ENCODE results near the gene PSAT1.

The PSAT1 gene
- total RNA-seq, result 0.77 to 1.8 (median 1.7) reads per million in 3 donors

DNA sequence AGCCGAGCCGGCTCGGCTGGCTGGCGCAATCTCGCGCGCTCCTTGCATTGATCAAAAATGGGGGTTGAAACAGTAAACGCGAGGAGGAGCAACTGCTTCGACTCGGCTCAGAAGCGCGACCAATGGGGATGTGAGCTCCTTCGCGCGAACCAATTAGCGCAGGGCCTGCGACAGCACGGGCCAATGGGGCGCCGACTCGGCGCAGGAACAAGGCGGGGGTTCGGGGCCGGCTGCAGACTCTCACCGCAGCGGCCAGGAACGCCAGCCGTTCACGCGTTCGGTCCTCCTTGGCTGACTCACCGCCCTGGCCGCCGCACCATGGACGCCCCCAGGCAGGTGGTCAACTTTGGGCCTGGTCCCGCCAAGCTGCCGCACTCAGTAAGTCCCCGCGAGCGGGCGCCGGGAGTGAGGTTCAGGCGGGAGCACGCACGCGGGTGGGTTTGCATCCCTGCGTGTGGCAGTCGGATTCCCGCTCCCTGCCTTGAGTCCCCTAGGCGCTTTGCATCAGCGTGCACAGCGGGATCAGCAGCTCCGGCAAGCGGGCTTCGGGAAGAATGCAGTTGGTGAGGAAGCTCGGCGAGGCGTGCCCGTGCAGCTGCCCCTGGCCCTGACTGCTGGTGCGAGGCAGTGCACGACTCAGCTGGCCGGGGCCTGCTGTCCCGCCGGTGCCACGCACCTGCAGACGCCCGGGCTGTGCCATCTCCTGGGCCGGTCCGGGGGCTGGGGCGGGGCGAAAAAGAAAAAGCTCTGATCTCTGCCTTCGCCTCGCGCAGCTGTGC, at the start of gene PSAT1:
Gene PSAT1 (plus strand): TSS at position 233 of the 779 bp plus-strand sequence. CDS start 86 bp downstream, at position 319.
- DNase-seq, result peak; percentile 74 to 81 (median 81)
- Histone ChIP-seq H3K4me1 (ENCODE audit: control insufficient read depth, insufficient read depth, low read length, poor library complexity, severe bottlenecking) (peaks cover 16% of the 10 kb centered on the region), H3K27me3 (replicated peaks; ENCODE audit: control insufficient read depth, insufficient read depth, low read length, poor library complexity, severe bottlenecking) (no peaks in the 10 kb centered on the region), H3K36me3 (ENCODE audit: control insufficient read depth, insufficient read depth, low read length) (no peaks in the 10 kb centered on the region), H3K4me3 (ENCODE audit: insufficient read depth, low read depth, low read length, poor library complexity, severe bottlenecking) (peak within 1 kb of the TSS; percentile 77), H3K9me3 (ENCODE audit: control insufficient read depth, low read length) (no peaks in the 10 kb centered on the region), H3K27ac (ENCODE audit: insufficient read depth, low read length, poor library complexity, severe bottlenecking) (no peak within 1 kb of the TSS)

DNA sequence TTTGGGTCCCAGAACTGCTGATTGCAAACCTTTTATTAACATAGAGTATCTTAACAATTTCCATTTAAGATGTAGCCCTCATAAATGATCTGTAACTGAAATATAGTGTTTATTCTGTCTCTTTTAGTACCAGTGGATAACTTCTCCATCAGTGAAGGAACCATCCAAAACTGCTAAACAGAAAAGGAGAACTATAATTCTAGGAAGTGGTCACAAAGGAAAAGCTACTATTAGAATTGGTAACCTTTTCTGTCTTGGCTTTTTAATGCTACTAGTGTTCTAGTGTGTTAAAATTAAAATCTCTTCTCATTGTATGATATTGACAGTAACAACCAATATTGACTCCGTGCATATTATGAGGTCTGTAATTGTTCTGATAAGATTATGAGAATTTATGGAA, 48.3 kb upstream of the PSAT1 start:
- no peak overlapping the region for H3K27ac ChIP-seq (ENCODE audit: insufficient read depth, low read length, poor library complexity, severe bottlenecking)
- DNase-seq, result no peak
- no peak overlapping the region for H3K4me3 ChIP-seq (ENCODE audit: insufficient read depth, low read depth, low read length, poor library complexity, severe bottlenecking)
- no peaks in the 10 kb centered on the region for H3K4me1 ChIP-seq (ENCODE audit: control insufficient read depth, insufficient read depth, low read length, poor library complexity, severe bottlenecking)
- H3K27me3 ChIP-seq (replicated peaks; ENCODE audit: control insufficient read depth, insufficient read depth, low read length, poor library complexity, severe bottlenecking), result no peaks in the 10 kb centered on the region
- peaks cover 17% of the 10 kb centered on the region for H3K36me3 ChIP-seq (ENCODE audit: control insufficient read depth, insufficient read depth, low read length)
- H3K9me3 ChIP-seq (ENCODE audit: control insufficient read depth, low read length), result no peaks in the 10 kb centered on the region

DNA sequence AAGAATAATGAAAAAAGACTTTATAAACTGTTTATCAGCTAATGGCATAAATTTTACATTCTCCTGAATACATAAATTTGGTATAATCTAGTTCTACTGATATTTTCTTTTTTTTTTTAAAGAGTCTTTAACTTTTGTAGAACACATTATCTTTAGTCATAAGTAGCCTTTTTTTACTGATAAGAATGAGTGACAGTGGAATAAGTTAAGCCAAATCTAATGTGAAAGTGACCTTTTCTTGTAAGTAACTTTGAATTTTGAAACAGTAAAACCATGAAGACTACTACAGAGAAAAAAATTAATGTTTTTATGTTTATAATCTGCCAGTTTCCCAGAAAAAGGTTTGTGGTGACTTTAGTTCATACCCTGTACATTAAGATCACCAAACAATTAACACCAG, 47.4 kb upstream of the PSAT1 start:
- Histone ChIP-seq H3K9me3 (ENCODE audit: control insufficient read depth, low read length) (no peaks in the 10 kb centered on the region), H3K4me3 (ENCODE audit: insufficient read depth, low read depth, low read length, poor library complexity, severe bottlenecking) (no peak overlapping the region), H3K4me1 (ENCODE audit: control insufficient read depth, insufficient read depth, low read length, poor library complexity, severe bottlenecking) (no peaks in the 10 kb centered on the region), H3K36me3 (ENCODE audit: control insufficient read depth, insufficient read depth, low read length) (peaks cover 17% of the 10 kb centered on the region), H3K27me3 (replicated peaks; ENCODE audit: control insufficient read depth, insufficient read depth, low read length, poor library complexity, severe bottlenecking) (no peaks in the 10 kb centered on the region), H3K27ac (ENCODE audit: insufficient read depth, low read length, poor library complexity, severe bottlenecking) (no peak overlapping the region)
- DNase-seq, result no peak

DNA sequence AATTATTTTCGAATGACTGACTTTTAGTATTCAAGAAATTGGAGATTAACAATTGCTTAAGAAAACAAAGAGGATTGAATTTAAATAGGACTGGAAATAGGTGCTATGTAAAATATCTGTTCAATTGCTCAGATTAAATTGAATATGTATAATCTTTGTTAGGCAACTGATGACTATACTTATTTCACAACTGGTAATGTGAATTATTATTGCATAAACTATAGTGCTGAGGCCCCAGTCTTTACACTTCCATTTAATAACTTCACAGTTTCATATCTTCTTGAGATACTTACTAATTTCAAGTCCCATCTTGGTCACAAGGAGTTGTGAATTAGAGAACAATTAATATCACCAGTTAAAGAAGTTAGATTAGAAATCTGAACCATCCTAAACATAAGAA, 44.3 kb upstream of the PSAT1 start:
- H3K9me3 ChIP-seq (ENCODE audit: control insufficient read depth, low read length), result no peaks in the 10 kb centered on the region
- H3K36me3 ChIP-seq (ENCODE audit: control insufficient read depth, insufficient read depth, low read length), result peaks cover 16% of the 10 kb centered on the region
- H3K27ac ChIP-seq (ENCODE audit: insufficient read depth, low read length, poor library complexity, severe bottlenecking), result no peak overlapping the region
- H3K27me3 ChIP-seq (replicated peaks; ENCODE audit: control insufficient read depth, insufficient read depth, low read length, poor library complexity, severe bottlenecking), result no peaks in the 10 kb centered on the region
- no peak overlapping the region for H3K4me3 ChIP-seq (ENCODE audit: insufficient read depth, low read depth, low read length, poor library complexity, severe bottlenecking)
- DNase-seq, result no peak
- H3K4me1 ChIP-seq (ENCODE audit: control insufficient read depth, insufficient read depth, low read length, poor library complexity, severe bottlenecking), result no peaks in the 10 kb centered on the region

DNA sequence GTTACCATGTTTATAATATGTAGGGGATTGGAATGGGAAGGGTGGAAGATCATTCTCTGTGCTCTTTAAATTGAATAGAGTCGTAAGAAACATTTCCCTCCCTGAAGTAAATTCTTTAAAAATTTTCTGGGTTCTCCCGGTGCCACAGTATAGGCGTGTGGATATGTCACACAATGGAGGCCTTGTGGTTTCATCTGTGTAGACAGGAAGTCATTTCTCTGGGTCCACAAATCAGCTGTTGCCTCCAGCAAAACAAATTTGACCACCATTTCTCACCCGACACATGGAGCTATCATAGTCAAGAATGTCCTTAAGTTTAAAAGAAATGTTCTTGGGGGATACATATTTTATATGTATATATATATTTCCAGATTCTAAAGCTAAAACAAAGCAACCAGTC, 43.6 kb upstream of the PSAT1 start:
- Histone ChIP-seq H3K4me1 (ENCODE audit: control insufficient read depth, insufficient read depth, low read length, poor library complexity, severe bottlenecking) (no peaks in the 10 kb centered on the region), H3K36me3 (ENCODE audit: control insufficient read depth, insufficient read depth, low read length) (peaks cover 14% of the 10 kb centered on the region), H3K27me3 (replicated peaks; ENCODE audit: control insufficient read depth, insufficient read depth, low read length, poor library complexity, severe bottlenecking) (no peaks in the 10 kb centered on the region), H3K27ac (ENCODE audit: insufficient read depth, low read length, poor library complexity, severe bottlenecking) (no peak overlapping the region), H3K4me3 (ENCODE audit: insufficient read depth, low read depth, low read length, poor library complexity, severe bottlenecking) (no peak overlapping the region), H3K9me3 (ENCODE audit: control insufficient read depth, low read length) (no peaks in the 10 kb centered on the region)
- DNase-seq, result no peak

DNA sequence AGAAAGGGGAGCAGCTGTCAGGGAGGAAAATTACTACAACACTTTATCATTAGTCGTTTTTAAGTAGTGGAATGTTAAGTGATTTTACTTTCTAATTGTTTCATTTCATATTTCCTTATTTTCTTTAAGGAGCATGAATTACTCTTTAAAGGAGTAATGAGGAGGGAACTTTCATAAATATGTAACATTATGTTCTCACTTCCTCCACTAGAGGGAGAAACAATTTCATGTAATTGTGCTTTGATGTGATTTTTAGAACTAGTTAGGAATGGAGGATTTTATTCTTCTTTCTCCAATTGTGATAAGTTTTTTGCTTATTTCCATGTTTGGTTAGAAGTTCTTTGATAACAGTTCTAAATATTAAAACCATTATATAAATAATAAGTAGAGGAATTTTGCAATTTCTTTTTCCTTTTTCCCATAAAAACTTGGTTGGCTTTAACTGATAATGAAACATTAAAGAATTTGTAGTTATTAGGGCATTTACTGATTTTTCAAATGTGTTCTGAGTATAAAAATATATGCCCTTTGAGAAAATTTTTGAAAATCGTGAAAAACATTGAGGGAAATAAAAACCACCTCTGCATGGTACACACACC, 35.4 kb upstream of the PSAT1 start:
- H3K27me3 ChIP-seq (replicated peaks; ENCODE audit: control insufficient read depth, insufficient read depth, low read length, poor library complexity, severe bottlenecking), result no peaks in the 10 kb centered on the region
- no peak for DNase-seq
- peaks cover 9% of the 10 kb centered on the region for H3K36me3 ChIP-seq (ENCODE audit: control insufficient read depth, insufficient read depth, low read length)
- H3K9me3 ChIP-seq (ENCODE audit: control insufficient read depth, low read length), result no peaks in the 10 kb centered on the region
- H3K27ac ChIP-seq (ENCODE audit: insufficient read depth, low read length, poor library complexity, severe bottlenecking), result no peak overlapping the region
- no peak overlapping the region for H3K4me3 ChIP-seq (ENCODE audit: insufficient read depth, low read depth, low read length, poor library complexity, severe bottlenecking)
- no peaks in the 10 kb centered on the region for H3K4me1 ChIP-seq (ENCODE audit: control insufficient read depth, insufficient read depth, low read length, poor library complexity, severe bottlenecking)

DNA sequence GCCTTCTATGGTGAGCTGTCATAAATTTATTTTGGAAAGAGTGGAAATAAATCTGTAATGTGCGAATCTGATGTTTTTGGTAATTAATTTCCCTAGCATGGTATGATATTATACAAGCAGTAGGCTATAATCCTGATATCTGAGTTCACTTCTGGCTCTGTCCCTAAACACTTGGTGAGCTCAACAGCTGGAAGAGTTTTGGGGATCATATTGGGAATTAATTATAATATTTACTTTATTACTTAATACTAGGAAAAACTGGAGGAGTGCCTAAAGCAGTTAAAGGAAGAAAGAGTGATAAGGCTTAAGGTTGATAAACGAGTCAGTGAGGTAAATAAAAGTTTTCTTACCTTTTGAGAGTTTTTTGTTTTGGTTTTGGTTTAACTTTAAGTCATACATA, 34.3 kb upstream of the PSAT1 start:
- Histone ChIP-seq H3K36me3 (ENCODE audit: control insufficient read depth, insufficient read depth, low read length) (peaks cover 18% of the 10 kb centered on the region), H3K9me3 (ENCODE audit: control insufficient read depth, low read length) (no peaks in the 10 kb centered on the region), H3K4me3 (ENCODE audit: insufficient read depth, low read depth, low read length, poor library complexity, severe bottlenecking) (no peak overlapping the region), H3K4me1 (ENCODE audit: control insufficient read depth, insufficient read depth, low read length, poor library complexity, severe bottlenecking) (no peaks in the 10 kb centered on the region), H3K27ac (ENCODE audit: insufficient read depth, low read length, poor library complexity, severe bottlenecking) (no peak overlapping the region), H3K27me3 (replicated peaks; ENCODE audit: control insufficient read depth, insufficient read depth, low read length, poor library complexity, severe bottlenecking) (no peaks in the 10 kb centered on the region)
- no peak for DNase-seq

DNA sequence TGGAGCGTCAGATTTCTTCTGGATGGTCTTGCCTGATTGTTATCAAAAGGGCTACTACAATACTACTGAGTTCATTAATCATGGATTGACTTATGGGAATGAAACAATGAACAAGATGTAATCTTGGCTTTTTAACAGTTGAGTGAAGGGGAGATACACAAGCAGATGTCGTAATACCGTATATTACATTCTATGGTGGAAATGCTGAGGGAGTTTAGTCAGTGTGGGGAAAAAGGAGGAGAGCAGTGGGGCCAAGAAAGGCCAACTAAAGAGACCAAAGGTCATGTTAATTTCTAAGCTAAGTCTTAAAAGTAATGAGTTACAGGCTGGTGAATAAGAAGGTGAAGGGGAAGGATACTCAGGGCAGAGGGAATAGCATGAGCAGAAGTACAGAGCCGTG, 29.0 kb upstream of the PSAT1 start:
- H3K9me3 ChIP-seq (ENCODE audit: control insufficient read depth, low read length), result no peaks in the 10 kb centered on the region
- no peak overlapping the region for H3K4me3 ChIP-seq (ENCODE audit: insufficient read depth, low read depth, low read length, poor library complexity, severe bottlenecking)
- H3K4me1 ChIP-seq (ENCODE audit: control insufficient read depth, insufficient read depth, low read length, poor library complexity, severe bottlenecking), result no peaks in the 10 kb centered on the region
- H3K27ac ChIP-seq (ENCODE audit: insufficient read depth, low read length, poor library complexity, severe bottlenecking), result no peak overlapping the region
- no peak for DNase-seq
- no peaks in the 10 kb centered on the region for H3K27me3 ChIP-seq (replicated peaks; ENCODE audit: control insufficient read depth, insufficient read depth, low read length, poor library complexity, severe bottlenecking)
- peaks cover 20% of the 10 kb centered on the region for H3K36me3 ChIP-seq (ENCODE audit: control insufficient read depth, insufficient read depth, low read length)

DNA sequence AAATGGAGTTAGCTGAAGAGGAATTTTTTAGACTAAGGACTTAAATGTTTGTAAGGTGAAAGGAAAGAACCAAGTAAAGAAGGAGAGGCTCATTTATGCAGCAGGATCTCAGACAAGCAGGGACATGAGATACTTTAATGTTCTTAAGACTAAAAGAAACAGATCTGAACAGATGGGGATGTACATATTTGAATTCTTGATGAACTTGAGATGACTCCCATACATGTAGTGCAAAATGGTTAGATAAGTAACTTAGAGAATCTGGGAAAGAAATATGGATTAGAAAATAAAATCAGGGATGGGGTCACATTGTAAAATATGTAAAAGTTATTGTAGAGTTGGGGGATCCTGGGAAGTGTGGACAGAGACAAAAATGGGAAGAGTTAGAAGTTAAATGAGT, 27.1 kb upstream of the PSAT1 start:
- Histone ChIP-seq H3K27ac (ENCODE audit: insufficient read depth, low read length, poor library complexity, severe bottlenecking) (no peak overlapping the region), H3K9me3 (ENCODE audit: control insufficient read depth, low read length) (no peaks in the 10 kb centered on the region), H3K36me3 (ENCODE audit: control insufficient read depth, insufficient read depth, low read length) (peaks cover 20% of the 10 kb centered on the region), H3K4me3 (ENCODE audit: insufficient read depth, low read depth, low read length, poor library complexity, severe bottlenecking) (no peak overlapping the region), H3K27me3 (replicated peaks; ENCODE audit: control insufficient read depth, insufficient read depth, low read length, poor library complexity, severe bottlenecking) (no peaks in the 10 kb centered on the region), H3K4me1 (ENCODE audit: control insufficient read depth, insufficient read depth, low read length, poor library complexity, severe bottlenecking) (no peaks in the 10 kb centered on the region)
- no peak for DNase-seq

DNA sequence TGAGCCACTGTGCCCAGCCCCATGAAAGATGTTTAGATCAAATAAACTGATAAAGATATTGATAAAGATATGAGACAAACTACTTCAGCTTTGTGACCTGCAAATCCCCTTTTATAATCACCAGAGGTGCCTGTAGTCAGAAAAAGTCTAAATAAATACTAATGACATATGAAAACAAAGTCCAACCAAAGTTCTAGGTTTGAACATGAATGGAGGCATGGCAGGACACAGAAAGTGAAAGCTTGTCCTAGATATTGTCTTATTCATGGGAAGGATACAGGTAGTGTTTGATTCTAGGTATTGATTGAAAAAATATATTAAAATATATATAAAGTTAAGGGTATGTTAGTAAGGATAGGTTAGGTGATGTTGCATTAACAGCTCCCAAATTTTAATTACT, 24.6 kb upstream of the PSAT1 start:
- Histone ChIP-seq H3K27me3 (replicated peaks; ENCODE audit: control insufficient read depth, insufficient read depth, low read length, poor library complexity, severe bottlenecking) (no peaks in the 10 kb centered on the region), H3K4me1 (ENCODE audit: control insufficient read depth, insufficient read depth, low read length, poor library complexity, severe bottlenecking) (no peaks in the 10 kb centered on the region), H3K9me3 (ENCODE audit: control insufficient read depth, low read length) (no peaks in the 10 kb centered on the region), H3K36me3 (ENCODE audit: control insufficient read depth, insufficient read depth, low read length) (peaks cover 6% of the 10 kb centered on the region), H3K27ac (ENCODE audit: insufficient read depth, low read length, poor library complexity, severe bottlenecking) (no peak overlapping the region), H3K4me3 (ENCODE audit: insufficient read depth, low read depth, low read length, poor library complexity, severe bottlenecking) (no peak overlapping the region)
- DNase-seq, result no peak

All from effector memory CD4-positive, alpha-beta T cell (primary cell).